Measurements from ENCODE around the gene ITGB6.

DNA sequence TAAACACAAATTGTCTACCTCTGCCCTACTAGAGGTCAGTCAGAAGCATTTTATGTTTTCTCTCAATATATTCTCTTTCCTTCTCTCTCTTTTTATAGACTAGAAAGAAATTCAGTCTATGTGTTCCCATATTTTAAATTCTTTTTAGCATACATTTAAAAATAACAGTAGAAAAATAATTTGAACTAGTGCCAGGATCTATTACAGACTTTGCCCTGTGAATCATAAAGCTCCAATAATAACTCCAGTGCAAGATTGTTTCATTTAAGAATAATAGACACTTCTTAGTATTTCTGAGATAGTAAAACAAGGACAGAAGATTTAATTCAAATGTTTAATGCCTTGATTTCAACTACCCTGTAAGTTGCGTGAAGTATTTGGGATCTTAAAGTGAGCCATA is 60.1 kb downstream of the ITGB6 start:
- TF ChIP-seq POLR2A (IDR thresholded peaks at IDR 0.05): no peak
- TF ChIP-seq, protein P1, sequence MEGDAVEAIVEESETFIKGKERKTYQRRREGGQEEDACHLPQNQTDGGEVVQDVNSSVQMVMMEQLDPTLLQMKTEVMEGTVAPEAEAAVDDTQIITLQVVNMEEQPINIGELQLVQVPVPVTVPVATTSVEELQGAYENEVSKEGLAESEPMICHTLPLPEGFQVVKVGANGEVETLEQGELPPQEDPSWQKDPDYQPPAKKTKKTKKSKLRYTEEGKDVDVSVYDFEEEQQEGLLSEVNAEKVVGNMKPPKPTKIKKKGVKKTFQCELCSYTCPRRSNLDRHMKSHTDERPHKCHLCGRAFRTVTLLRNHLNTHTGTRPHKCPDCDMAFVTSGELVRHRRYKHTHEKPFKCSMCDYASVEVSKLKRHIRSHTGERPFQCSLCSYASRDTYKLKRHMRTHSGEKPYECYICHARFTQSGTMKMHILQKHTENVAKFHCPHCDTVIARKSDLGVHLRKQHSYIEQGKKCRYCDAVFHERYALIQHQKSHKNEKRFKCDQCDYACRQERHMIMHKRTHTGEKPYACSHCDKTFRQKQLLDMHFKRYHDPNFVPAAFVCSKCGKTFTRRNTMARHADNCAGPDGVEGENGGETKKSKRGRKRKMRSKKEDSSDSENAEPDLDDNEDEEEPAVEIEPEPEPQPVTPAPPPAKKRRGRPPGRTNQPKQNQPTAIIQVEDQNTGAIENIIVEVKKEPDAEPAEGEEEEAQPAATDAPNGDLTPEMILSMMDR (IDR thresholded peaks at IDR 0.05): no peak

Measured in uterus (tissue), 2 donors.